Measurements from ENCODE around the gene TAX1BP1. TPM values are rescaled to one million over a fixed set of nuclear protein-coding genes. Genes with fewer than 3 reads are reported as not detected.

Gene TAX1BP1
- 10 to 100 TPM; 68.2 to 71.5 TPM for total RNA-seq

GRCh38 chr7:27739909-27740448, at the start of gene TAX1BP1:
Gene TAX1BP1, plus strand, starts transcription at chr7:27740162. Its CDS starts 8,363 bp downstream, at chr7:27748525.

Other genes with a start within 250 kb of the TAX1BP1 start
- gene HIBADH, start 77.3 kb upstream of the TAX1BP1 start, total RNA-seq: 10 to 100 TPM; 13.0 to 14.0 TPM